GM23338 (cell line): Measurements from ENCODE around the gene SEC63. TPM values are rescaled to one million over a fixed set of nuclear protein-coding genes. Genes with fewer than 3 reads are reported as not detected.

Source experiments
- ATAC-seq: fragments of 200-7000 bp; cut with Tn5 transposase; 3 replicates; pipeline ENCODE4 v1.9.1; 2020
- DNase-seq: peaks from one replicate; pipeline ENCODE4 v3.0.0-alpha.2; 2015; ENCODE audit warnings: low spot score
- H2AFZ ChIP-seq: fragments of 200-600 bp; sonication (generic); 2 replicates; pipeline ENCODE4 v1.8.0; 2016; ENCODE audit warnings: antibody characterized with exemption, mild to moderate bottlenecking, moderate library complexity
- H3F3A ChIP-seq: fragments of 200-600 bp; sonication (generic); replicated peaks from 2 replicates; pipeline ENCODE4 v1.8.0; 2017; ENCODE audit warnings: antibody characterized with exemption, mixed run types, low read depth
- H3K27ac ChIP-seq: fragments of 200-600 bp; sonication (generic); 2 replicates; pipeline ENCODE4 v1.6.1; 2016; ENCODE audit warnings: low read depth
- H3K27me3 ChIP-seq: fragments of 200-600 bp; sonication (generic); 2 replicates; pipeline ENCODE4 v1.8.0; 2016; ENCODE audit warnings: mild to moderate bottlenecking, mixed run types, moderate library complexity; ENCODE audit not compliant: insufficient read depth
- H3K36me3 ChIP-seq: fragments of 200-600 bp; sonication (generic); 2 replicates; pipeline ENCODE4 v1.8.0; 2016; ENCODE audit warnings: mild to moderate bottlenecking; ENCODE audit not compliant: insufficient read depth
- H3K4me1 ChIP-seq: fragments of 200-600 bp; sonication (generic); 2 replicates; pipeline ENCODE4 v1.8.0; 2016; ENCODE audit warnings: mild to moderate bottlenecking, moderate library complexity; ENCODE audit not compliant: insufficient read depth
- H3K4me2 ChIP-seq: fragments of 200-600 bp; sonication (generic); 2 replicates; pipeline ENCODE4 v1.7.1; 2017; ENCODE audit warnings: mixed run types
- H3K4me3 ChIP-seq: fragments of 200-600 bp; sonication (generic); 2 replicates; pipeline ENCODE4 v1.6.1; 2016; ENCODE audit warnings: mixed run types
- H3K79me2 ChIP-seq: fragments of 200-600 bp; sonication (generic); replicated peaks from 2 replicates; pipeline ENCODE4 v1.8.0; 2017; ENCODE audit warnings: mild to moderate bottlenecking; ENCODE audit not compliant: insufficient read depth
- H3K9me2 ChIP-seq: fragments of 200-600 bp; sonication (generic); 2 replicates; pipeline ENCODE4 v1.8.0; 2017; ENCODE audit not compliant: insufficient read depth
- H4K20me1 ChIP-seq: fragments of 200-600 bp; sonication (generic); replicated peaks from 2 replicates; pipeline ENCODE4 v1.8.0; 2017; ENCODE audit warnings: mild to moderate bottlenecking; ENCODE audit not compliant: insufficient read depth
- H3K27ac Mint-ChIP-seq: 2 replicates; pipeline ENCODE4 v1.8.0; 2020; ENCODE audit warnings: inconsistent platforms, mild to moderate bottlenecking, moderate library complexity, mixed read lengths
- H3K27me3 Mint-ChIP-seq: 3 replicates; pipeline ENCODE4 v1.8.0; 2022; ENCODE audit warnings: low read depth, mild to moderate bottlenecking, moderate library complexity, mixed read lengths, inconsistent platforms; ENCODE audit not compliant: insufficient read depth, poor library complexity
- H3K36me3 Mint-ChIP-seq: 3 replicates; pipeline ENCODE4 v1.8.0; 2021; ENCODE audit warnings: low read depth, mild to moderate bottlenecking, inconsistent platforms, moderate library complexity, mixed read lengths
- H3K4me1 Mint-ChIP-seq: 3 replicates; pipeline ENCODE4 v1.8.0; 2020; ENCODE audit warnings: mild to moderate bottlenecking, inconsistent platforms, mixed read lengths
- H3K4me3 Mint-ChIP-seq: 3 replicates; pipeline ENCODE4 v1.8.0; 2021; ENCODE audit warnings: moderate library complexity, mild to moderate bottlenecking, inconsistent platforms, mixed read lengths
- H3K9me3 Mint-ChIP-seq: 3 replicates; pipeline ENCODE4 v1.8.0; 2020; ENCODE audit warnings: moderate library complexity, mild to moderate bottlenecking, inconsistent platforms, mixed read lengths
- CREB1 ChIP-seq: fragments of 250-450 bp; sonication (Bioruptor Pico); IDR thresholded peaks from 2 replicates; pipeline ENCODE4 v1.5.0; 2020; ENCODE audit warnings: low read depth, mild to moderate bottlenecking, moderate library complexity
- EZH2 ChIP-seq: fragments of 200-600 bp; sonication (generic); IDR thresholded peaks from one replicate; pipeline ENCODE4 v1.8.0; 2017; ENCODE audit warnings: antibody characterized with exemption, mild to moderate bottlenecking, low read depth; ENCODE audit not compliant: unreplicated experiment
- EZH2phosphoT487 ChIP-seq: fragments of 200-600 bp; sonication (generic); IDR thresholded peaks from one replicate; pipeline ENCODE4 v1.8.1; 2018; ENCODE audit warnings: antibody characterized with exemption; ENCODE audit not compliant: unreplicated experiment
- JUNB ChIP-seq: IDR thresholded peaks from one replicate; pipeline ENCODE4 v1.6.1; 2016; ENCODE audit warnings: antibody characterized with exemption; ENCODE audit not compliant: unreplicated experiment
- NANOG ChIP-seq: IDR thresholded peaks from 2 replicates; pipeline ENCODE4 v1.6.1; 2016; ENCODE audit warnings: antibody characterized with exemption, borderline replicate concordance
- POLR2AphosphoS5 ChIP-seq: IDR thresholded peaks from 2 replicates; pipeline ENCODE4 v1.6.1; 2016; ENCODE audit warnings: antibody characterized with exemption, low read depth
- STAT1 ChIP-seq: IDR thresholded peaks from one replicate; pipeline ENCODE4 v1.6.1; 2016; ENCODE audit warnings: antibody characterized with exemption; ENCODE audit not compliant: unreplicated experiment
- ZNF114 ChIP-seq: fragments of 250-450 bp; sonication (Bioruptor Pico); IDR thresholded peaks from 2 replicates; pipeline ENCODE4 v1.5.0; 2020; ENCODE audit warnings: mild to moderate bottlenecking, moderate library complexity
- ZNF331 ChIP-seq: fragments of 250-450 bp; sonication (Bioruptor Pico); IDR thresholded peaks from 2 replicates; pipeline ENCODE4 v1.5.0; 2020; ENCODE audit warnings: low read depth, mild to moderate bottlenecking, moderate library complexity
- polyA plus RNA-seq: library from polyadenylated mRNA; unstranded; fragments of >200 nt; fragmentation: Nextera tagmentation; extraction: Ambion mirVana; gene quantifications from 2 replicates; pipeline ENCODE4 v1.2.1, GENCODE V29; 2016
- total RNA-seq: library from RNA; depleted of rRNA; stranded (reverse); fragments of >200 nt; shearing (Covaris generic); gene quantifications from 2 replicates; pipeline ENCODE4 v1.2.3, GENCODE V29; 2014
- TF ChIP-seq, protein P1 (sequence below): IDR thresholded peaks from 2 replicates; pipeline ENCODE4 v1.6.1; 2016; ENCODE audit warnings: antibody characterized with exemption
- TF ChIP-seq, protein P2 (sequence below), 2 experiments: fragments of 200-600 bp in 1 of 2; sonication (generic) in 1 of 2; conservative IDR thresholded peaks; 2 replicates each; pipeline versions ENCODE4 v1.5.1 to v1.6.1; 2016 to 2017; ENCODE audit warnings: antibody characterized with exemption in 2 of 2, low read depth in 2 of 2, mild to moderate bottlenecking in 2 of 2, moderate library complexity in 1 of 2
- TF ChIP-seq, protein P3 (sequence below): IDR thresholded peaks from one replicate; pipeline ENCODE4 v1.6.1; 2018; ENCODE audit warnings: antibody characterized with exemption; ENCODE audit not compliant: unreplicated experiment

Gene SEC63
- total and polyA plus RNA-seq, 2 experiments from 2014 or later = 48.2 to 124 TPM

DNA sequence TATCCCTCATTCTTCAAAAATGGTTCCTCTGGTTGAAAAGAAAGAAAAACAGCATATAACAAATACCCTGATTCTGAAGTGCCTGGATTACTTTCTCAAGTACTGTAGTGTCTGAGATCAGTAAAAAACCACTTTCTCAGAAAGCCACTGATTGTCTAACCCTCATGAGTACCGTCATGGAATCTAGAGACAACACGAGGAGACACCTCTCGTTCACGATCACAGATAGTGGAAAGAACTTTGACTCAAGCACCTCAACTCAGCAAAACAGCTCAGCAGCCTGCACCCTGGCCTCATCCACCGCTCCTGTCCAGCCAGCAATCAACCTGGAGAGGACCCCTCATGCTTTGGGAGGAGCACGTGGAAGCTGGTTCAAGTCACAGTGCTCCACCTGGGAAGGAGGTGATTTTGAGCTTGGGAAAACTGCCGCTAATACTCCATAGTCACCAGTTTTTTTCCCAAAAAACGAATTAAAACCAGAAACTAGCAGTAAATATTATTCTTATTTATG, 134.9 kb downstream of the SEC63 start:
- H3K36me3 Mint-ChIP-seq = no peaks in the 10 kb centered on the region
- no peaks in the 10 kb centered on the region for H3K79me2 ChIP-seq
- H3K27ac Mint-ChIP-seq = no peak overlapping the region
- no peaks in the 10 kb centered on the region for H3K36me3 ChIP-seq
- H3K4me1 Mint-ChIP-seq = peaks cover 19% of the 10 kb centered on the region
- no peak overlapping the region for H3K27ac ChIP-seq
- H2AFZ ChIP-seq = 0 out of 2 replicates have a peak overlapping the region, but pooled peaks have one; percentile 20
- no peaks in the 10 kb centered on the region for H3K9me3 Mint-ChIP-seq
- TF ChIP-seq, protein P1, sequence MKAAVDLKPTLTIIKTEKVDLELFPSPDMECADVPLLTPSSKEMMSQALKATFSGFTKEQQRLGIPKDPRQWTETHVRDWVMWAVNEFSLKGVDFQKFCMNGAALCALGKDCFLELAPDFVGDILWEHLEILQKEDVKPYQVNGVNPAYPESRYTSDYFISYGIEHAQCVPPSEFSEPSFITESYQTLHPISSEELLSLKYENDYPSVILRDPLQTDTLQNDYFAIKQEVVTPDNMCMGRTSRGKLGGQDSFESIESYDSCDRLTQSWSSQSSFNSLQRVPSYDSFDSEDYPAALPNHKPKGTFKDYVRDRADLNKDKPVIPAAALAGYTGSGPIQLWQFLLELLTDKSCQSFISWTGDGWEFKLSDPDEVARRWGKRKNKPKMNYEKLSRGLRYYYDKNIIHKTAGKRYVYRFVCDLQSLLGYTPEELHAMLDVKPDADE = no peak
- TF ChIP-seq JUNB = no peak
- TF ChIP-seq POLR2AphosphoS5 = no peak
- no peak for TF ChIP-seq STAT1
- TF ChIP-seq EZH2phosphoT487 = no peak
- no peak overlapping the region for H3K4me2 ChIP-seq
- H3K4me3 ChIP-seq = no peak overlapping the region
- H3K27me3 Mint-ChIP-seq = peaks cover 3% of the 10 kb centered on the region
- no peaks in the 10 kb centered on the region for H3F3A ChIP-seq
- no peak overlapping the region for H3K4me3 Mint-ChIP-seq
- H3K9me2 ChIP-seq = no peaks in the 10 kb centered on the region
- DNase-seq = no peak
- H3K4me1 ChIP-seq = no peaks in the 10 kb centered on the region; the same call in 1 of the 2 replicates
- no peaks in the 10 kb centered on the region for H4K20me1 ChIP-seq
- H3K27me3 ChIP-seq = no peaks in the 10 kb centered on the region
- no peak for ATAC-seq

GRCh38 chr6:107822176-107823046, 135.6 kb downstream of the SEC63 start:
- H3K79me2 ChIP-seq = no peaks in the 10 kb centered on the region
- no peaks in the 10 kb centered on the region for H3K9me2 ChIP-seq
- H3K27ac ChIP-seq = no peak overlapping the region
- ATAC-seq (peak; percentile 54), DNase-seq (no peak)
- H2AFZ ChIP-seq = 0 out of 2 replicates have a peak overlapping the region, but pooled peaks have one; percentile 20
- no peaks in the 10 kb centered on the region for H3F3A ChIP-seq
- Mint-ChIP-seq H3K4me3 (no peak overlapping the region), H3K27ac (no peak overlapping the region), H3K27me3 (peaks cover 3% of the 10 kb centered on the region), H3K36me3 (no peaks in the 10 kb centered on the region), H3K9me3 (no peaks in the 10 kb centered on the region), H3K4me1 (peaks cover 22% of the 10 kb centered on the region)
- H3K27me3 ChIP-seq = no peaks in the 10 kb centered on the region
- no peaks in the 10 kb centered on the region for H4K20me1 ChIP-seq
- H3K36me3 ChIP-seq = no peaks in the 10 kb centered on the region
- H3K4me3 ChIP-seq = no peak overlapping the region
- no peaks in the 10 kb centered on the region; the same call in 1 of the 2 replicates for H3K4me1 ChIP-seq
- H3K4me2 ChIP-seq = no peak overlapping the region
- TF ChIP-seq, protein P1 = no peak
- TF ChIP-seq EZH2 = no peak
- TF ChIP-seq CREB1 (CRISPR knock-in tag) = no peak
- TF ChIP-seq ZNF331 (CRISPR knock-in tag) = no peak
- TF ChIP-seq, protein P2, sequence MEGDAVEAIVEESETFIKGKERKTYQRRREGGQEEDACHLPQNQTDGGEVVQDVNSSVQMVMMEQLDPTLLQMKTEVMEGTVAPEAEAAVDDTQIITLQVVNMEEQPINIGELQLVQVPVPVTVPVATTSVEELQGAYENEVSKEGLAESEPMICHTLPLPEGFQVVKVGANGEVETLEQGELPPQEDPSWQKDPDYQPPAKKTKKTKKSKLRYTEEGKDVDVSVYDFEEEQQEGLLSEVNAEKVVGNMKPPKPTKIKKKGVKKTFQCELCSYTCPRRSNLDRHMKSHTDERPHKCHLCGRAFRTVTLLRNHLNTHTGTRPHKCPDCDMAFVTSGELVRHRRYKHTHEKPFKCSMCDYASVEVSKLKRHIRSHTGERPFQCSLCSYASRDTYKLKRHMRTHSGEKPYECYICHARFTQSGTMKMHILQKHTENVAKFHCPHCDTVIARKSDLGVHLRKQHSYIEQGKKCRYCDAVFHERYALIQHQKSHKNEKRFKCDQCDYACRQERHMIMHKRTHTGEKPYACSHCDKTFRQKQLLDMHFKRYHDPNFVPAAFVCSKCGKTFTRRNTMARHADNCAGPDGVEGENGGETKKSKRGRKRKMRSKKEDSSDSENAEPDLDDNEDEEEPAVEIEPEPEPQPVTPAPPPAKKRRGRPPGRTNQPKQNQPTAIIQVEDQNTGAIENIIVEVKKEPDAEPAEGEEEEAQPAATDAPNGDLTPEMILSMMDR (conservative IDR thresholded peaks at IDR 0.05; ENCODE audit: low read depth in 2 of 2) = no peak
- no peak for TF ChIP-seq ZNF114
- TF ChIP-seq EZH2phosphoT487 = no peak
- TF ChIP-seq, protein P3, sequence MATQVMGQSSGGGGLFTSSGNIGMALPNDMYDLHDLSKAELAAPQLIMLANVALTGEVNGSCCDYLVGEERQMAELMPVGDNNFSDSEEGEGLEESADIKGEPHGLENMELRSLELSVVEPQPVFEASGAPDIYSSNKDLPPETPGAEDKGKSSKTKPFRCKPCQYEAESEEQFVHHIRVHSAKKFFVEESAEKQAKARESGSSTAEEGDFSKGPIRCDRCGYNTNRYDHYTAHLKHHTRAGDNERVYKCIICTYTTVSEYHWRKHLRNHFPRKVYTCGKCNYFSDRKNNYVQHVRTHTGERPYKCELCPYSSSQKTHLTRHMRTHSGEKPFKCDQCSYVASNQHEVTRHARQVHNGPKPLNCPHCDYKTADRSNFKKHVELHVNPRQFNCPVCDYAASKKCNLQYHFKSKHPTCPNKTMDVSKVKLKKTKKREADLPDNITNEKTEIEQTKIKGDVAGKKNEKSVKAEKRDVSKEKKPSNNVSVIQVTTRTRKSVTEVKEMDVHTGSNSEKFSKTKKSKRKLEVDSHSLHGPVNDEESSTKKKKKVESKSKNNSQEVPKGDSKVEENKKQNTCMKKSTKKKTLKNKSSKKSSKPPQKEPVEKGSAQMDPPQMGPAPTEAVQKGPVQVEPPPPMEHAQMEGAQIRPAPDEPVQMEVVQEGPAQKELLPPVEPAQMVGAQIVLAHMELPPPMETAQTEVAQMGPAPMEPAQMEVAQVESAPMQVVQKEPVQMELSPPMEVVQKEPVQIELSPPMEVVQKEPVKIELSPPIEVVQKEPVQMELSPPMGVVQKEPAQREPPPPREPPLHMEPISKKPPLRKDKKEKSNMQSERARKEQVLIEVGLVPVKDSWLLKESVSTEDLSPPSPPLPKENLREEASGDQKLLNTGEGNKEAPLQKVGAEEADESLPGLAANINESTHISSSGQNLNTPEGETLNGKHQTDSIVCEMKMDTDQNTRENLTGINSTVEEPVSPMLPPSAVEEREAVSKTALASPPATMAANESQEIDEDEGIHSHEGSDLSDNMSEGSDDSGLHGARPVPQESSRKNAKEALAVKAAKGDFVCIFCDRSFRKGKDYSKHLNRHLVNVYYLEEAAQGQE = no peak
- TF ChIP-seq JUNB = no peak
- no peak for TF ChIP-seq POLR2AphosphoS5
- TF ChIP-seq NANOG = no peak
